ENCODE results near the gene MGLL.
"Not testable (repeated sequence)": the region's sequence is repeated elsewhere in the genome, so short reads cannot be mapped to it uniquely, and the experiment has no call there.

The MGLL gene

GRCh38 chr3:127654993-127655392 lies 167.3 kb downstream of the MGLL start:
- not testable (repeated sequence) for DNase-seq (ENCODE audit: low read depth)

GRCh38 chr3:127654374-127654773 lies 167.9 kb downstream of the MGLL start:
- no peak for DNase-seq (ENCODE audit: low read depth)

GRCh38 chr3:127652246-127652995 lies 169.9 kb downstream of the MGLL start:
- DNase-seq (ENCODE audit: low read depth): no peak

- DNase-seq (ENCODE audit: low read depth): no peak
Measured at GRCh38 chr3:127651516-127652172, 170.7 kb downstream of the MGLL start.

- DNase-seq (ENCODE audit: low read depth): no peak
Measured at GRCh38 chr3:127650236-127650635, 172.1 kb downstream of the MGLL start.

- DNase-seq (ENCODE audit: low read depth): no peak
Measured at GRCh38 chr3:127647845-127648204, 174.5 kb downstream of the MGLL start.

GRCh38 chr3:127647166-127647844 lies 175.0 kb downstream of the MGLL start:
- no peak for DNase-seq (ENCODE audit: low read depth)

GRCh38 chr3:127646501-127647046 lies 175.7 kb downstream of the MGLL start:
- DNase-seq (ENCODE audit: low read depth): no peak

GRCh38 chr3:127645371-127646015 lies 176.8 kb downstream of the MGLL start:
- no peak for DNase-seq (ENCODE audit: low read depth)

- DNase-seq (ENCODE audit: low read depth): no peak
Measured at GRCh38 chr3:127644641-127645370, 177.5 kb downstream of the MGLL start.

- DNase-seq (ENCODE audit: low read depth): no peak
Measured at GRCh38 chr3:127640042-127640355, 182.3 kb downstream of the MGLL start.

GRCh38 chr3:127639173-127640041 lies 182.9 kb downstream of the MGLL start:
- no peak for DNase-seq (ENCODE audit: low read depth)
